HepG2 (cell line): ENCODE measurements around the gene DHX30. TPM values are rescaled to one million over a fixed set of nuclear protein-coding genes. Genes with fewer than 3 reads are reported as not detected.

ENCODE experiments used
- ATF7 ChIP-seq, 2 experiments: fragments of 450-650 bp in 1 of 2; sonication (generic) in 1 of 2; formaldehyde crosslinking in 1 of 2; IDR thresholded peaks; 2 replicates each; pipeline versions ENCODE4 v1.4.0 to v1.6.1; 2016 to 2020; ENCODE audit warnings: antibody characterized with exemption in 1 of 2, mild to moderate bottlenecking in 1 of 2, missing genetic modification reagents in 1 of 2
- DNMT3B ChIP-seq: conservative IDR thresholded peaks from 2 replicates; pipeline ENCODE4 v1.6.1; 2016; ENCODE audit warnings: missing biosample characterization, control low read depth
- KDM4B ChIP-seq: sonication (generic); formaldehyde crosslinking; IDR thresholded peaks from 2 replicates; pipeline ENCODE4 v1.4.0; 2020; ENCODE audit warnings: missing genetic modification reagents
- MEF2D ChIP-seq: sonication (generic); formaldehyde crosslinking; IDR thresholded peaks from 2 replicates; pipeline ENCODE4 v1.5.1; 2020; ENCODE audit warnings: mild to moderate bottlenecking, missing genetic modification reagents
- PAF1 ChIP-seq: IDR thresholded peaks from 2 replicates; pipeline ENCODE4 v1.6.1; 2016; ENCODE audit warnings: missing genetic modification reagents, missing compliant biosample characterization
- PITX1 ChIP-seq: sonication (generic); formaldehyde crosslinking; IDR thresholded peaks from 2 replicates; pipeline ENCODE4 v1.5.1; 2020; ENCODE audit warnings: mild to moderate bottlenecking, missing genetic modification reagents
- SIX4 ChIP-seq: sonication (generic); formaldehyde crosslinking; IDR thresholded peaks from 2 replicates; pipeline ENCODE4 v1.4.0; 2020; ENCODE audit warnings: missing genetic modification reagents
- YY1 ChIP-seq: IDR thresholded peaks from 2 replicates; pipeline ENCODE4 v1.6.1; 2011; ENCODE audit warnings: low read length, low read depth, moderate library complexity, mild to moderate bottlenecking; ENCODE audit not compliant: insufficient read depth, insufficient replicate concordance
- ZFP82 ChIP-seq: sonication (generic); formaldehyde crosslinking; IDR thresholded peaks from 2 replicates; pipeline ENCODE4 v1.5.1; 2020; ENCODE audit warnings: mild to moderate bottlenecking, missing genetic modification reagents, borderline replicate concordance
- ZMAT3 ChIP-seq: sonication (generic); formaldehyde crosslinking; conservative IDR thresholded peaks from 2 replicates; pipeline ENCODE4 v1.7.0; 2021; ENCODE audit warnings: missing genetic modification reagents
- ZNF337 ChIP-seq: sonication (generic); formaldehyde crosslinking; IDR thresholded peaks from 2 replicates; pipeline ENCODE4 v1.5.1; 2020; ENCODE audit warnings: missing genetic modification reagents, low read depth, mild to moderate bottlenecking, borderline replicate concordance
- ZNF441 ChIP-seq: sonication (generic); formaldehyde crosslinking; IDR thresholded peaks from 2 replicates; pipeline ENCODE4 v1.7.0; 2021; ENCODE audit warnings: missing genetic modification reagents, borderline replicate concordance
- ZNF543 ChIP-seq: sonication (generic); formaldehyde crosslinking; IDR thresholded peaks from 2 replicates; pipeline ENCODE4 v1.4.0; 2020; ENCODE audit warnings: mild to moderate bottlenecking, missing genetic modification reagents
- polyA plus RNA-seq, 8 experiments: library from polyadenylated mRNA; depleted of rRNA in 3 of 8; stranded (reverse) in 7 of 8; unstranded in 1 of 8; fragments of >200 nt; fragmentation: Illumina TruSeq in 4 of 8; extraction: Trizol in 4 of 8; gene quantifications; 2 replicates each; pipeline versions ENCODE4 v1.2.1 to v1.2.3, GENCODE V29; 2011 to 2016; ENCODE audit warnings: low read depth in 4 of 8, missing spikeins in 1 of 8, mixed read lengths in 1 of 8; ENCODE audit not compliant: insufficient read depth in 1 of 8
- total RNA-seq, 5 experiments: library from RNA; depleted of rRNA; stranded (reverse); fragments of >200 nt; fragmentation: Illumina TruSeq; extraction: Trizol; gene quantifications; 2 replicates each; pipeline ENCODE4 v1.2.3, GENCODE V29; 2016; ENCODE audit warnings: low read depth in 1 of 5
- TF ChIP-seq, protein P1 (sequence below): IDR thresholded peaks from 2 replicates; pipeline ENCODE4 v1.6.1; 2016; ENCODE audit warnings: missing compliant biosample characterization, missing genetic modification reagents, borderline replicate concordance
- TF ChIP-seq, protein P2 (sequence below): sonication (generic); formaldehyde crosslinking; IDR thresholded peaks from 2 replicates; pipeline ENCODE4 v1.5.1; 2020; ENCODE audit warnings: mild to moderate bottlenecking, missing genetic modification reagents
- TF ChIP-seq, protein P3 (sequence below): sonication (generic); formaldehyde crosslinking; IDR thresholded peaks from 2 replicates; pipeline ENCODE4 v1.9.0; 2021; ENCODE audit warnings: missing genetic modification reagents, borderline replicate concordance
- TF ChIP-seq, protein P4 (sequence below): sonication (generic); formaldehyde crosslinking; IDR thresholded peaks from 2 replicates; pipeline ENCODE4 v1.4.0; 2020; ENCODE audit warnings: missing genetic modification reagents, mild to moderate bottlenecking, borderline replicate concordance
- TF ChIP-seq, protein P5 (sequence below): sonication (generic); formaldehyde crosslinking; IDR thresholded peaks from 2 replicates; pipeline ENCODE4 v1.5.0; 2020; ENCODE audit warnings: mild to moderate bottlenecking, missing genetic modification reagents

Gene DHX30
- total and polyA plus RNA-seq, 2 of the 13 experiments (the other 11 are each of a cell fraction or from before 2014, with no cell fraction given): 30.6 to 59.4 TPM

DNA sequence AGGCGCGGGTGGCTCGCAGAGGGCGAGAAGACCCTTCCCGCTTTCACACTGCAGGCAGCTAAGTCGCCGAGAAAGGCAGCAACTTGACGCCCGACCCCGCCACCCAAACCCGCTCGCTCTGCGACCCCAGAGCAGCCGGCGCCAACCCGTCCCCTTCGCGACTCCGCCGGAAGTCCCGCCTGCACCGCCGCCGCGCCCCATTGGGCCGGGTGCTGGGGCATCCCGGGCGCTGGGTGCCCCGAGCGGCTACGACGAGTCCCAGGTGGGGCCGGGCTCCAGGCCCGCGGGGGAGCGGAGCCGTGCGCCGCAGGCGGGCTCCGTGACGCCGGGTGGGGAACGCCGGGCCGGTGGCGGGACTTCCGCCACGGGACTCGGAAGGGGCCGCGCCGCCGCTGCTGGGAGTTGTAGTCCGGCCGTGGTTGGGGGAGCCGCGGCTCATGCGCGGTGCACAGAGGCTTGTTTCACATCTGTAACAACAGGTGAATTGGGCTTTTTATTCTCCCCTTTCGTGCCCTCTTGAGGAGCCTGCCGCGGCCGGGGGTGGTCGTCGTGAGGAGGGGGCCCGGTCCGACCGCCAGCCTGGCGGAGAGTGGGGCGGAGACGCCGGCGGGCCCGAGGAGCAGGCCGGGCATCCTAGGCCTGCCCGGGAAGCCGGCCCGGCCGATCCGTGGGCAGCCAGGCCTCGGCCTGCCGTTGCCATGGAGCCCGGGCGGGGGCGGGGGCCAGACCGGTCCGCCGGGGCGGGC is at the start of gene DHX30 (continued):
- TF ChIP-seq YY1 (peak; percentile 37), ATF7 (IDR thresholded peaks at IDR 0.05) (no peak), ATF7 (CRISPR knock-in tag; IDR thresholded peaks at IDR 0.05) (no peak), MEF2D (CRISPR knock-in tag) (no peak), ZMAT3 (CRISPR knock-in tag) (no peak), KDM4B (no peak), ZNF543 (CRISPR knock-in tag) (no peak), SIX4 (CRISPR knock-in tag) (no peak), ZFP82 (CRISPR knock-in tag) (no peak), ZNF337 (CRISPR knock-in tag) (no peak), ZNF441 (CRISPR knock-in tag) (no peak; the same call in 1 of the 2 replicates), PAF1 (CRISPR knock-in tag) (no peak), PITX1 (CRISPR knock-in tag) (0 out of 2 replicates have a peak, but pooled peaks have one; percentile 16), DNMT3B (CRISPR knock-in tag) (no peak)
- TF ChIP-seq, protein P1, sequence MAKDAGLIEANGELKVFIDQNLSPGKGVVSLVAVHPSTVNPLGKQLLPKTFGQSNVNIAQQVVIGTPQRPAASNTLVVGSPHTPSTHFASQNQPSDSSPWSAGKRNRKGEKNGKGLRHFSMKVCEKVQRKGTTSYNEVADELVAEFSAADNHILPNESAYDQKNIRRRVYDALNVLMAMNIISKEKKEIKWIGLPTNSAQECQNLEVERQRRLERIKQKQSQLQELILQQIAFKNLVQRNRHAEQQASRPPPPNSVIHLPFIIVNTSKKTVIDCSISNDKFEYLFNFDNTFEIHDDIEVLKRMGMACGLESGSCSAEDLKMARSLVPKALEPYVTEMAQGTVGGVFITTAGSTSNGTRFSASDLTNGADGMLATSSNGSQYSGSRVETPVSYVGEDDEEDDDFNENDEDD: peak; percentile 29; the same call in 1 of the 2 replicates
- TF ChIP-seq, protein P2, sequence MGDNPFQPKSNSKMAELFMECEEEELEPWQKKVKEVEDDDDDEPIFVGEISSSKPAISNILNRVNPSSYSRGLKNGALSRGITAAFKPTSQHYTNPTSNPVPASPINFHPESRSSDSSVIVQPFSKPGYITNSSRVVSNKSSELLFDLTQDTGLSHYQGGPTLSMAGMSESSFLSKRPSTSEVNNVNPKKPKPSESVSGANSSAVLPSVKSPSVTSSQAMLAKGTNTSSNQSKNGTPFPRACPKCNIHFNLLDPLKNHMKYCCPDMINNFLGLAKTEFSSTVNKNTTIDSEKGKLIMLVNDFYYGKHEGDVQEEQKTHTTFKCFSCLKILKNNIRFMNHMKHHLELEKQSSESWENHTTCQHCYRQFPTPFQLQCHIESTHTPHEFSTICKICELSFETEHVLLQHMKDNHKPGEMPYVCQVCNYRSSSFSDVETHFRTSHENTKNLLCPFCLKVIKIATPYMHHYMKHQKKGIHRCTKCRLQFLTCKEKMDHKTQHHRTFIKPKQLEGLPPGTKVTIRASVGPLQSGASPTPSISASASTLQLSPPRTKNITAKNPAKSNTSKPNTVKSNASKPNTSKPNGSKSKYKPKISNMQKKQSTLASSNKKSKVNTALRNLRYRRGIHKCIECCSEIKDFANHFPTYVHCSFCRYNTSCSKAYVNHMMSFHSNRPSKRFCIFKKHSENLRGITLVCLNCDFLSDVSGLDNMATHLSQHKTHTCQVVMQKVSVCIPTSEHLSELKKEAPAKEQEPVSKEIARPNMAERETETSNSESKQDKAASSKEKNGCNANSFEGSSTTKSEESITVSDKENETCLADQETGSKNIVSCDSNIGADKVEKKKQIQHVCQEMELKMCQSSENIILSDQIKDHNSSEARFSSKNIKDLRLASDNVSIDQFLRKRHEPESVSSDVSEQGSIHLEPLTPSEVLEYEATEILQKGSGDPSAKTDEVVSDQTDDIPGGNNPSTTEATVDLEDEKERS (CRISPR knock-in tag): no peak
- TF ChIP-seq, protein P3, sequence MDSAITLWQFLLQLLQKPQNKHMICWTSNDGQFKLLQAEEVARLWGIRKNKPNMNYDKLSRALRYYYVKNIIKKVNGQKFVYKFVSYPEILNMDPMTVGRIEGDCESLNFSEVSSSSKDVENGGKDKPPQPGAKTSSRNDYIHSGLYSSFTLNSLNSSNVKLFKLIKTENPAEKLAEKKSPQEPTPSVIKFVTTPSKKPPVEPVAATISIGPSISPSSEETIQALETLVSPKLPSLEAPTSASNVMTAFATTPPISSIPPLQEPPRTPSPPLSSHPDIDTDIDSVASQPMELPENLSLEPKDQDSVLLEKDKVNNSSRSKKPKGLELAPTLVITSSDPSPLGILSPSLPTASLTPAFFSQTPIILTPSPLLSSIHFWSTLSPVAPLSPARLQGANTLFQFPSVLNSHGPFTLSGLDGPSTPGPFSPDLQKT: no peak
- TF ChIP-seq, protein P4, sequence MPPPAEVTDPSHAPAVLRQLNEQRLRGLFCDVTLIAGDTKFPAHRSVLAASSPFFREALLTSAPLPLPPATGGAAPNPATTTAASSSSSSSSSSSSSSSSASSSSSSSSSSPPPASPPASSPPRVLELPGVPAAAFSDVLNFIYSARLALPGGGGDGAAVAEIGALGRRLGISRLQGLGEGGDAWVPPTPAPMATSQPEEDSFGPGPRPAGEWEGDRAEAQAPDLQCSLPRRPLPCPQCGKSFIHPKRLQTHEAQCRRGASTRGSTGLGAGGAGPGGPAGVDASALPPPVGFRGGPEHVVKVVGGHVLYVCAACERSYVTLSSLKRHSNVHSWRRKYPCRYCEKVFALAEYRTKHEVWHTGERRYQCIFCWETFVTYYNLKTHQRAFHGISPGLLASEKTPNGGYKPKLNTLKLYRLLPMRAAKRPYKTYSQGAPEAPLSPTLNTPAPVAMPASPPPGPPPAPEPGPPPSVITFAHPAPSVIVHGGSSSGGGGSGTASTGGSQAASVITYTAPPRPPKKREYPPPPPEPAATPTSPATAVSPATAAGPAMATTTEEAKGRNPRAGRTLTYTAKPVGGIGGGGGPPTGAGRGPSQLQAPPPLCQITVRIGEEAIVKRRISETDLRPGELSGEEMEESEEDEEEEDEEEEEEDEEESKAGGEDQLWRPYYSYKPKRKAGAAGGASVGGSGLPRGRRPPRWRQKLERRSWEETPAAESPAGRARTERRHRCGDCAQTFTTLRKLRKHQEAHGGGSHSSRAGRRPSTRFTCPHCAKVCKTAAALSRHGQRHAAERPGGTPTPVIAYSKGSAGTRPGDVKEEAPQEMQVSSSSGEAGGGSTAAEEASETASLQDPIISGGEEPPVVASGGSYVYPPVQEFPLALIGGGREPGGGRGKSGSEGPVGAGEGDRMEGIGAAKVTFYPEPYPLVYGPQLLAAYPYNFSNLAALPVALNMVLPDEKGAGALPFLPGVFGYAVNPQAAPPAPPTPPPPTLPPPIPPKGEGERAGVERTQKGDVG: no peak
- TF ChIP-seq, protein P5, sequence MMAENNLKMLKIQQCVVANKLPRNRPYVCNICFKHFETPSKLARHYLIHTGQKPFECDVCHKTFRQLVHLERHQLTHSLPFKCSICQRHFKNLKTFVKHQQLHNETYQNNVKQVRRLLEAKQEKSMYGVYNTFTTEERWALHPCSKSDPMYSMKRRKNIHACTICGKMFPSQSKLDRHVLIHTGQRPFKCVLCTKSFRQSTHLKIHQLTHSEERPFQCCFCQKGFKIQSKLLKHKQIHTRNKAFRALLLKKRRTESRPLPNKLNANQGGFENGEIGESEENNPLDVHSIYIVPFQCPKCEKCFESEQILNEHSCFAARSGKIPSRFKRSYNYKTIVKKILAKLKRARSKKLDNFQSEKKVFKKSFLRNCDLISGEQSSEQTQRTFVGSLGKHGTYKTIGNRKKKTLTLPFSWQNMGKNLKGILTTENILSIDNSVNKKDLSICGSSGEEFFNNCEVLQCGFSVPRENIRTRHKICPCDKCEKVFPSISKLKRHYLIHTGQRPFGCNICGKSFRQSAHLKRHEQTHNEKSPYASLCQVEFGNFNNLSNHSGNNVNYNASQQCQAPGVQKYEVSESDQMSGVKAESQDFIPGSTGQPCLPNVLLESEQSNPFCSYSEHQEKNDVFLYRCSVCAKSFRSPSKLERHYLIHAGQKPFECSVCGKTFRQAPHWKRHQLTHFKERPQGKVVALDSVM: no peak
